Gastrocnemius medialis (tissue), 4 donors: ENCODE data around the gene FBXL22.

Source experiments
- POLR2A ChIP-seq, 2 donors: fragments of 450-650 bp; IDR thresholded peaks; one replicate each; pipeline ENCODE4 v1.6.1; 2017; ENCODE audit warnings: antibody characterized with exemption in 2 of 2, mild to moderate bottlenecking in 2 of 2, moderate library complexity in 2 of 2
- TF ChIP-seq, protein P1 (sequence below), 5 experiments: fragments of 450-650 bp in 3 of 5; fragments of 200-600 bp in 2 of 5; sonication (generic) in 2 of 5; IDR thresholded peaks in 4 of 5; conservative IDR thresholded peaks in 1 of 5; 1 replicate in 4 of 5; 2 replicates in 1 of 5; pipeline ENCODE4 v1.5.1; 2016 to 2019; ENCODE audit warnings: antibody characterized with exemption in 5 of 5, mild to moderate bottlenecking in 3 of 5, moderate library complexity in 3 of 5

- TF ChIP-seq, protein P1, sequence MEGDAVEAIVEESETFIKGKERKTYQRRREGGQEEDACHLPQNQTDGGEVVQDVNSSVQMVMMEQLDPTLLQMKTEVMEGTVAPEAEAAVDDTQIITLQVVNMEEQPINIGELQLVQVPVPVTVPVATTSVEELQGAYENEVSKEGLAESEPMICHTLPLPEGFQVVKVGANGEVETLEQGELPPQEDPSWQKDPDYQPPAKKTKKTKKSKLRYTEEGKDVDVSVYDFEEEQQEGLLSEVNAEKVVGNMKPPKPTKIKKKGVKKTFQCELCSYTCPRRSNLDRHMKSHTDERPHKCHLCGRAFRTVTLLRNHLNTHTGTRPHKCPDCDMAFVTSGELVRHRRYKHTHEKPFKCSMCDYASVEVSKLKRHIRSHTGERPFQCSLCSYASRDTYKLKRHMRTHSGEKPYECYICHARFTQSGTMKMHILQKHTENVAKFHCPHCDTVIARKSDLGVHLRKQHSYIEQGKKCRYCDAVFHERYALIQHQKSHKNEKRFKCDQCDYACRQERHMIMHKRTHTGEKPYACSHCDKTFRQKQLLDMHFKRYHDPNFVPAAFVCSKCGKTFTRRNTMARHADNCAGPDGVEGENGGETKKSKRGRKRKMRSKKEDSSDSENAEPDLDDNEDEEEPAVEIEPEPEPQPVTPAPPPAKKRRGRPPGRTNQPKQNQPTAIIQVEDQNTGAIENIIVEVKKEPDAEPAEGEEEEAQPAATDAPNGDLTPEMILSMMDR (IDR thresholded peaks at IDR 0.05 in 4 of 5, conservative IDR thresholded peaks at IDR 0.05 in 1 of 5), result no peak
- no peak for TF ChIP-seq POLR2A (IDR thresholded peaks at IDR 0.05)
These were observed 21.9 kb upstream of the FBXL22 start for GRCh38 chr15:63575312-63575711.
